ENCODE results near the gene MFAP1. TPM values are rescaled to one million over a fixed set of nuclear protein-coding genes. Genes with fewer than 3 reads are reported as not detected.
A peak's percentile ranks its signal among the peaks of the same experiment; 100 is the strongest.
"Not testable (repeated sequence)": the region's sequence is repeated elsewhere in the genome, so short reads cannot be mapped to it uniquely, and the experiment has no call there.

Gene MFAP1
- polyA plus RNA-seq, result 10.9 TPM

GRCh38 chr15:43824302-43825246 lies at the start of gene MFAP1:
TSS of gene MFAP1 (minus strand) at chr15:43824690. CDS start at chr15:43824569, 121 bp downstream.
- Mint-ChIP-seq H3K27ac (peak within 1 kb of the TSS; percentile 79 to 98 (median 97)), H3K9me3 (no peaks in the 10 kb centered on the region), H3K27me3 (no peaks in the 10 kb centered on the region), H3K4me1 (peaks cover 34 to 41% (median 35%) of the 10 kb centered on the region in 3 donors), H3K36me3 (no peaks in the 10 kb centered on the region), H3K4me3 (peak within 1 kb of the TSS; percentile 94 to 100 (median 98))

GRCh38 chr15:43873651-43874050 lies 49.2 kb upstream of the MFAP1 start:
- no peaks in the 10 kb centered on the region for H3K4me1 Mint-ChIP-seq
- no peaks in the 10 kb centered on the region for H3K9me3 Mint-ChIP-seq
- peaks cover 4% of the 10 kb centered on the region for H3K36me3 Mint-ChIP-seq
- H3K27ac Mint-ChIP-seq, result no peak overlapping the region
- no peaks in the 10 kb centered on the region for H3K27me3 Mint-ChIP-seq
- no peak overlapping the region for H3K4me3 Mint-ChIP-seq

GRCh38 chr15:43872416-43873020 lies 48.0 kb upstream of the MFAP1 start:
- no peak overlapping the region for H3K4me3 Mint-ChIP-seq
- H3K27me3 Mint-ChIP-seq, result no peaks in the 10 kb centered on the region
- H3K36me3 Mint-ChIP-seq, result peaks cover 4% of the 10 kb centered on the region
- peaks cover 0 to 3% (median 3%) of the 10 kb centered on the region in 3 donors for H3K4me1 Mint-ChIP-seq
- no peaks in the 10 kb centered on the region for H3K9me3 Mint-ChIP-seq
- no peak overlapping the region for H3K27ac Mint-ChIP-seq

- Mint-ChIP-seq H3K27me3 (no peaks in the 10 kb centered on the region), H3K4me1 (peaks cover 0 to 3% (median 3%) of the 10 kb centered on the region in 3 donors)
Observed at GRCh38 chr15:43871835-43872234, 47.3 kb upstream of the MFAP1 start.

GRCh38 chr15:43868406-43868805 lies 43.9 kb upstream of the MFAP1 start:
- Mint-ChIP-seq H3K27ac (no peak overlapping the region), H3K4me3 (no peak overlapping the region), H3K9me3 (no peaks in the 10 kb centered on the region), H3K36me3 (peaks cover 2% of the 10 kb centered on the region), H3K27me3 (no peaks in the 10 kb centered on the region), H3K4me1 (peaks cover 0 to 3% (median 3%) of the 10 kb centered on the region in 3 donors)

More at GRCh38 chr15:43871835-43872234, 47.3 kb upstream of the MFAP1 start:
- Mint-ChIP-seq H3K27ac (no peak overlapping the region), H3K36me3 (peaks cover 4% of the 10 kb centered on the region), H3K4me3 (no peak overlapping the region), H3K9me3 (no peaks in the 10 kb centered on the region)

- no peaks in the 10 kb centered on the region for H3K9me3 Mint-ChIP-seq
- no peak overlapping the region for H3K4me3 Mint-ChIP-seq
- no peak overlapping the region for H3K27ac Mint-ChIP-seq
- H3K36me3 Mint-ChIP-seq, result no peaks in the 10 kb centered on the region
- H3K27me3 Mint-ChIP-seq, result no peaks in the 10 kb centered on the region
- H3K4me1 Mint-ChIP-seq, result peaks cover 0 to 3% (median 3%) of the 10 kb centered on the region in 3 donors
Observed at GRCh38 chr15:43867096-43867495, 42.6 kb upstream of the MFAP1 start.

- H3K36me3 Mint-ChIP-seq, H3K27me3 Mint-ChIP-seq, H3K9me3 Mint-ChIP-seq, H3K4me1 Mint-ChIP-seq, H3K4me3 Mint-ChIP-seq, H3K27ac Mint-ChIP-seq: not testable (repeated sequence)
Observed at GRCh38 chr15:43866636-43867035, 42.1 kb upstream of the MFAP1 start.

GRCh38 chr15:43859546-43859945 lies 35.1 kb upstream of the MFAP1 start:
- Mint-ChIP-seq H3K4me3 (no peak overlapping the region), H3K27ac (no peak overlapping the region), H3K36me3 (peaks cover 5% of the 10 kb centered on the region), H3K9me3 (no peaks in the 10 kb centered on the region), H3K4me1 (no peaks in the 10 kb centered on the region), H3K27me3 (no peaks in the 10 kb centered on the region)

GRCh38 chr15:43854801-43855200 lies 30.3 kb upstream of the MFAP1 start:
- Mint-ChIP-seq H3K9me3 (no peaks in the 10 kb centered on the region), H3K4me3 (no peak overlapping the region), H3K4me1 (no peaks in the 10 kb centered on the region), H3K27me3 (no peaks in the 10 kb centered on the region), H3K36me3 (peaks cover 10% of the 10 kb centered on the region), H3K27ac (no peak overlapping the region)

- H3K36me3 Mint-ChIP-seq, result peaks cover 5% of the 10 kb centered on the region
- H3K4me1 Mint-ChIP-seq, result no peaks in the 10 kb centered on the region
- H3K27ac Mint-ChIP-seq, result no peak overlapping the region
- H3K9me3 Mint-ChIP-seq, result no peaks in the 10 kb centered on the region
- H3K27me3 Mint-ChIP-seq, result no peaks in the 10 kb centered on the region
- no peak overlapping the region for H3K4me3 Mint-ChIP-seq
Observed at GRCh38 chr15:43852607-43853006, 28.1 kb upstream of the MFAP1 start.

GRCh38 chr15:43851251-43851650 lies 26.8 kb upstream of the MFAP1 start:
- Mint-ChIP-seq H3K27ac (no peak overlapping the region), H3K4me3 (no peak overlapping the region)

GRCh38 chr15:43845421-43845820 lies 20.9 kb upstream of the MFAP1 start:
- Mint-ChIP-seq H3K4me1 (peaks cover 0 to 3% (median 0%) of the 10 kb centered on the region in 3 donors), H3K27ac (no peak overlapping the region), H3K27me3 (no peaks in the 10 kb centered on the region), H3K9me3 (no peaks in the 10 kb centered on the region), H3K36me3 (peaks cover 6% of the 10 kb centered on the region), H3K4me3 (no peak overlapping the region)

More at GRCh38 chr15:43851251-43851650, 26.8 kb upstream of the MFAP1 start:
- H3K4me1 Mint-ChIP-seq, result no peaks in the 10 kb centered on the region
- peaks cover 5% of the 10 kb centered on the region for H3K36me3 Mint-ChIP-seq
- no peaks in the 10 kb centered on the region for H3K9me3 Mint-ChIP-seq
- no peaks in the 10 kb centered on the region for H3K27me3 Mint-ChIP-seq

- H3K4me1 Mint-ChIP-seq, result peaks cover 12 to 30% (median 25%) of the 10 kb centered on the region in 3 donors
Observed at GRCh38 chr15:43832485-43832884, 8.0 kb upstream of the MFAP1 start.

GRCh38 chr15:43831519-43832052 lies 7.1 kb upstream of the MFAP1 start:
- H3K4me1 Mint-ChIP-seq, result peaks cover 17 to 37% (median 27%) of the 10 kb centered on the region in 3 donors
- H3K4me3 Mint-ChIP-seq, result peak overlapping the region in 2 of 4 donors; percentile 17 to 63
- H3K9me3 Mint-ChIP-seq, H3K27me3 Mint-ChIP-seq, H3K36me3 Mint-ChIP-seq: not testable (repeated sequence)
- peak overlapping the region in 1 of 3 donors; percentile 10 for H3K27ac Mint-ChIP-seq

More at GRCh38 chr15:43832485-43832884, 8.0 kb upstream of the MFAP1 start:
- H3K4me3 Mint-ChIP-seq, result peak overlapping the region in 1 of 4 donors; percentile 1
- H3K9me3 Mint-ChIP-seq, H3K27me3 Mint-ChIP-seq, H3K27ac Mint-ChIP-seq, H3K36me3 Mint-ChIP-seq: not testable (repeated sequence)

GRCh38 chr15:43830691-43831275 lies 6.3 kb upstream of the MFAP1 start:
- H3K36me3 Mint-ChIP-seq, H3K27me3 Mint-ChIP-seq, H3K9me3 Mint-ChIP-seq: not testable (repeated sequence)
- Mint-ChIP-seq H3K4me1 (peaks cover 17 to 38% (median 30%) of the 10 kb centered on the region in 3 donors), H3K27ac (peak overlapping the region in 1 of 3 donors; percentile 10), H3K4me3 (peak overlapping the region in 2 of 4 donors; percentile 32 to 81)

Measured in IgD-negative memory B cell (primary cell).